ENCODE results near the gene BUB3. TPM values are rescaled to one million over a fixed set of nuclear protein-coding genes. Genes with fewer than 3 reads are reported as not detected.

Gene BUB3
- total RNA-seq, 1 experiment from 2014 or later: 381 TPM

DNA sequence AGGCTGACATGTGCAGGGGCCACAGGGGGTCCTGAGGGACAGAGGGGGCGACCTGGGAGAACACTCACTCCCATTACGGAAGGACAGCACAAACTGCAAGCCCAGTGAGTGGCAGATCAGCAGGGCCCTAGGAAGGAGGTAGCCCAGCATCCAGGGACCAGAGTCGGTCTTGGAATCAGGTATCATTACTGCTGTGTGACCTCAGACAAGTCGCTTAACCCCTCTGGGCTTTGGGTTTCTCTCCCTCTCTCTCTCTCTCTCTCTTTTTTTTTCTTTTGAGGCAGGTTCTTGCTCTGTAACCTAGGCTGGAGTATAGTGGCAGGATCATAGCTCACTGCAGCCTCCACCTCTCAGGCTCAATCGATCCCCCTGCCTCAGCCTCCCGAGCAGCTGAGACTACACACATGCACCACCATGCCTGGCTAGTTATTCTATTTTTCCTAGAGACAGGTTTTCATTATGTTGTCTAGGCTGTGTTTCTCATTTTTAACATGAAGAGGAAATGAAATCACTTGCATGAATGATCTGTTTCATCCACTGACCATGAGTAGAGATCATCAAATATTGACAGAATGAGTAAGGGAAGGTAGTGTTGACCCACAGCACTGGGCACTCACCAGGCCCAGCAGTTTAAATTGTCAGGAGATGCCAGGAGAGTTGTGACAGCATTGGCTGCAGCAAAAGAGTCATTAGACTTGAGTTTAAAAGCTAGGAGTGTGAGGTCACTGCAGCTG is 49.4 kb downstream of the BUB3 start:
- DNase-seq (ENCODE audit: low read depth): no peak

DNA sequence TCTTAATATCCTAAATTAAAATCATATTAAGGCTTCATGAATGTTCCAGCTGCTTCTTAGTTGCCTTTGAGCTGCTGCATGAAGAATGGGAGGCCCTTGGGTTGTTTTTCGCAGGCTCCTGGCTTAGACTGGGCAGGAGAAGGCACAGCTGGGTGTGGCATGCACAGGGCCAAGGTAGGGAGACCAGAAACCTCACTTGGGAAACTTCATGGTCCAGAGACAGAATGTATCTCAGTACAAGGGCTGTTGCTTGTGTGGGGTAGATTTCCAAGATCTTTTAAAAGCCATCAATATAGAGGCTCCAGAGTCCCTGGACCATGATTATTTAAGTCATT is 49.9 kb downstream of the BUB3 start:
- no peak for DNase-seq (ENCODE audit: low read depth)

DNA sequence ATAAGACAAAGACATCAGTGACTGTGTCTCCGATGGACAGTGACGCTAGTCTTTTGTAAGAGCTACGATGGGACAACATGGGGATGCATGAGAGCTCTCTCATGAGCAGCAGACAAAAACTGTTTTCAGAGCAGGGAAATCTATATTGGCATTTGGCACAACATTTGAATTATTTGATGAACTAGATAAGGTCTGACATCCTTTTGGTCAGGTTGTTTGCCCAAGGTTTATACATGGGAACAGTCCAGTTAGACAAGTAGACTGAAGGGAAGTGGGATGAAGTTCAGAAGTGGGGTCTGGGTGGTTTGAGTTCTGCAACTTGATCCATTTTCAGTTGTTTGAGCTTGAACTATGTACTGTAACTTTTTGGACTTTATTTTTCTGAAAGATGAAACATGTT is 50.8 kb downstream of the BUB3 start:
- no peak for DNase-seq (ENCODE audit: low read depth)

DNA sequence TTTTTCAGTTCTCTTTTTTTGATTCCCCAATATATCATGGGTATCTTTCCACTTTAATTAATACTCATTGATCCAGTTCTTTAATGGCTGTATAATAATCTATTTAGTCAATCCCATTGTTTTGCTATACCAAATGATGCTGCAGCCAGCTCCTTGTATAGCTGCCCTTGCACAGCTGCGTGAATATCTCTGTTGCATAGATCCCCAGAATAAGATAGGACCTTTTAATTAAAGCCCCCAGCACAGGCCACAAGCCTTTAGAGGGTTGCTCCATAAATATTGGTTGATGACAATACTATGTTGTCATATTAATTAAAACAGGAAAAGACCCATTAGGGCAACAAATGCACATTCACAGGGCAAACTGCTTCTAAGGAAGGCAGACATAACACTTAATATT is 57.9 kb downstream of the BUB3 start:
- no peak for DNase-seq (ENCODE audit: low read depth)

DNA sequence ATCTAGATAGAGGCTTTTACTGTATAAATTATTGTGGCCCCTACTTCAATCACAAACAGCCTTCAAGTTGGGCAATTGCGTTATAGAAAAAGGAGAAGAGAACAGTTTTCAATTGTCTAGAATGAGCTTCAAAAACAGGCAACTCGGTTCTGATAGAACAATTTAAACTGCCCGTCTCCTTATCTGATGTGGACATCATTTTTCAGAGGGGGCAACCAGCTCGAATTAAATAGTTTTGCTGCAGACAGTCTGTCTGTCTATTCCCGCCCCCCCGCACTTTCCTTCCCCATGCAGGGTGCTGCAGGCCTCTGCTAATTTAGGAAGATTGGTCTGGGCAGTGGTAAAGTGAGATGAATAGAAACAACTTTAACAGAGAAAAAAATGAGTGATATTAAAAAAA is 58.4 kb downstream of the BUB3 start:
- no peak for DNase-seq (ENCODE audit: low read depth)

DNA sequence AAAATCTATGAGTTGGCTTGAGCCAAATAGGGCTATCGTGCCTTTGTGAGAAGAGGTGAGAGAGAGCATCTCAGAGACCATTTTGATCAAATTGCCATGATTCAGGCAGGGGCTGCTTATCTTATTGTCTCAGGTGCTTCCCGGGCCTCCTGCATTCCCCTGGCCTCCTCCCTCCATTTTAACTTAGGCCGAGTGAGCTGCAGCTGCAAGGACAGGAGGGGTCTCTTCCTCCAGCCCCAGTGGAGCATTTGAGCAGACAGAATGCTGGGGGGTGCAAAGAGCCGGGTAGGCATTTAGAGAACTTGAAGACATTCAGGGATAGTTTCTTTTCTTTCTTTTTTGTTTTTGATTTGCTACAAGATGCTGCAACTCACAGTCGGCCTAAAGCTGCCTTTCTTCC is 59.0 kb downstream of the BUB3 start:
- DNase-seq (ENCODE audit: low read depth): no peak

Other genes starting within 250 kb of the BUB3 start
- not detected in 2 replicates for gene FAM24A, start 243.8 kb upstream of the BUB3 start, total RNA-seq (2014; rRNA removed; shearing (Covaris generic))
- 4.1 and 6.7 TPM in 2 replicates for gene C10orf88, start 200.2 kb upstream of the BUB3 start, total RNA-seq (2014; rRNA removed; shearing (Covaris generic))
- 6.4 and 9.0 TPM in 2 replicates for gene PSTK, start 174.0 kb upstream of the BUB3 start, total RNA-seq (2014; rRNA removed; shearing (Covaris generic))
- 1.4 and 1.7 TPM in 2 replicates for gene IKZF5, start 145.6 kb upstream of the BUB3 start, total RNA-seq (2014; rRNA removed; shearing (Covaris generic))
- 2.9 and 8.3 TPM in 2 replicates for gene ACADSB, start 145.4 kb upstream of the BUB3 start, total RNA-seq (2014; rRNA removed; shearing (Covaris generic))
- 1.1 and 3.3 TPM in 2 replicates for gene HMX3, start 18.4 kb upstream of the BUB3 start, total RNA-seq (2014; rRNA removed; shearing (Covaris generic))
- gene HMX2, start 6.3 kb upstream of the BUB3 start, total RNA-seq (2014; rRNA removed; shearing (Covaris generic)): 1.1 and 1.3 TPM in 2 replicates

Measured in Daoy (cell line).